Testis (tissue), 2 donors: ENCODE measurements around the gene AKAP6.

Experiments used
- CTCF ChIP-seq, 3 experiments: fragments of 450-650 bp in 2 of 3; fragments of 200-600 bp in 1 of 3; sonication (generic) in 1 of 3; IDR thresholded peaks; one replicate each; pipeline ENCODE4 v1.5.1; 2016 to 2019; ENCODE audit warnings: antibody characterized with exemption in 3 of 3, mild to moderate bottlenecking in 2 of 3, moderate library complexity in 1 of 3
- POLR2A ChIP-seq: fragments of 450-650 bp; IDR thresholded peaks from one replicate; pipeline ENCODE4 v1.6.1; 2017; ENCODE audit warnings: antibody characterized with exemption, mild to moderate bottlenecking, moderate library complexity

GRCh38 chr14:32697114-32697513 lies 368.0 kb downstream of the AKAP6 start:
- TF ChIP-seq CTCF (IDR thresholded peaks at IDR 0.05) = no peak
- TF ChIP-seq POLR2A = no peak
